ENCODE results near the gene P2RX5. TPM values are rescaled to one million over a fixed set of nuclear protein-coding genes. Genes with fewer than 3 reads are reported as not detected.
"Not testable (repeated sequence)": the region's sequence is repeated elsewhere in the genome, so short reads cannot be mapped to it uniquely, and the experiment has no call there.

Gene P2RX5
- 0.13 and 0.77 TPM in 2 replicates for total RNA-seq

- peak in 1 of 2 donors; percentile 14 for DNase-seq (ENCODE audit: low read depth in 2 of 2)
Measured at GRCh38 chr17:3695723-3696411, at the start of gene P2RX5. Gene P2RX5 (minus strand): TSS chr17:3696155. CDS start chr17:3696005, 150 bp downstream.

- DNase-seq (ENCODE audit: low read depth in 2 of 2): no peak
Measured at GRCh38 chr17:3745071-3745470, 49.1 kb upstream of the P2RX5 start.

GRCh38 chr17:3744014-3744413 lies 48.1 kb upstream of the P2RX5 start:
- no peak for DNase-seq (ENCODE audit: low read depth in 2 of 2)

- DNase-seq (ENCODE audit: low read depth in 2 of 2): no peak
Measured at GRCh38 chr17:3740611-3741073, 44.7 kb upstream of the P2RX5 start.

GRCh38 chr17:3739422-3740124 lies 43.6 kb upstream of the P2RX5 start:
- DNase-seq (ENCODE audit: low read depth in 2 of 2): no peak

GRCh38 chr17:3738562-3739295 lies 42.8 kb upstream of the P2RX5 start:
- peak in 1 of 2 donors; percentile 10 for DNase-seq (ENCODE audit: low read depth in 2 of 2)

- no peak for DNase-seq (ENCODE audit: low read depth in 2 of 2)
Measured at GRCh38 chr17:3735515-3735914, 39.6 kb upstream of the P2RX5 start.

- DNase-seq (ENCODE audit: low read depth in 2 of 2): not testable (repeated sequence)
Measured at GRCh38 chr17:3734911-3735276, 38.9 kb upstream of the P2RX5 start.

GRCh38 chr17:3732210-3732621 lies 36.3 kb upstream of the P2RX5 start:
- peak in 1 of 2 donors; percentile 27 for DNase-seq (ENCODE audit: low read depth in 2 of 2)

GRCh38 chr17:3730881-3731429 lies 35.0 kb upstream of the P2RX5 start:
- DNase-seq (ENCODE audit: low read depth in 2 of 2): no peak

- no peak for DNase-seq (ENCODE audit: low read depth in 2 of 2)
Measured at GRCh38 chr17:3729881-3730280, 33.9 kb upstream of the P2RX5 start.

GRCh38 chr17:3728099-3728498 lies 32.1 kb upstream of the P2RX5 start:
- DNase-seq (ENCODE audit: low read depth in 2 of 2): not testable (repeated sequence)

GRCh38 chr17:3727041-3727440 lies 31.1 kb upstream of the P2RX5 start:
- DNase-seq (ENCODE audit: low read depth in 2 of 2): no peak

- DNase-seq (ENCODE audit: low read depth in 2 of 2): no peak
Measured at GRCh38 chr17:3724378-3725077, 28.6 kb upstream of the P2RX5 start.

GRCh38 chr17:3723556-3724377 lies 27.8 kb upstream of the P2RX5 start, which contains the start of gene HASPIN:
Gene HASPIN (plus strand): TSS chr17:3723903. CDS start chr17:3723936, 33 bp downstream.
- peak; percentile 80 to 90 for DNase-seq (ENCODE audit: low read depth in 2 of 2)

GRCh38 chr17:3723188-3723555 lies 27.2 kb upstream of the P2RX5 start:
- no peak for DNase-seq (ENCODE audit: low read depth in 2 of 2)

GRCh38 chr17:3722716-3723115 lies 26.8 kb upstream of the P2RX5 start:
- no peak for DNase-seq (ENCODE audit: low read depth in 2 of 2)

- no peak for DNase-seq (ENCODE audit: low read depth in 2 of 2)
Measured at GRCh38 chr17:3719265-3719664, 23.3 kb upstream of the P2RX5 start.

- DNase-seq (ENCODE audit: low read depth in 2 of 2): peak in 1 of 2 donors; percentile 14
Measured at GRCh38 chr17:3718201-3718600, 22.2 kb upstream of the P2RX5 start.

GRCh38 chr17:3715296-3715695 lies 19.3 kb upstream of the P2RX5 start:
- no peak for DNase-seq (ENCODE audit: low read depth in 2 of 2)
